Ishikawa (cell line): ENCODE results near the gene ZC3H6.

Experiments
- CEBPB ChIP-seq: IDR thresholded peaks from 2 replicates; pipeline ENCODE4 v1.6.1; 2012
- CREB1 ChIP-seq: IDR thresholded peaks from 2 replicates; pipeline ENCODE4 v1.6.1; 2012; ENCODE audit warnings: low read depth
- EGR1 ChIP-seq: IDR thresholded peaks from 2 replicates; pipeline ENCODE4 v1.6.1; 2012
- EP300 ChIP-seq: IDR thresholded peaks from 2 replicates; pipeline ENCODE4 v1.6.1; 2012; ENCODE audit warnings: borderline replicate concordance
- FOXM1 ChIP-seq: IDR thresholded peaks from 2 replicates; pipeline ENCODE4 v1.6.1; 2012; ENCODE audit warnings: low read depth, borderline replicate concordance
- MAX ChIP-seq: IDR thresholded peaks from 2 replicates; pipeline ENCODE4 v1.6.1; 2012
- NFIC ChIP-seq: IDR thresholded peaks from 2 replicates; pipeline ENCODE4 v1.6.1; 2012
- RAD21 ChIP-seq: IDR thresholded peaks from 2 replicates; pipeline ENCODE4 v1.6.1; 2012; ENCODE audit warnings: low read depth
- REST ChIP-seq: IDR thresholded peaks from 2 replicates; pipeline ENCODE4 v1.6.1; 2012; ENCODE audit warnings: low read depth, mild to moderate bottlenecking
- TAF1 ChIP-seq: IDR thresholded peaks from 2 replicates; pipeline ENCODE4 v1.6.1; 2012; ENCODE audit warnings: low read depth, mild to moderate bottlenecking
- TCF12 ChIP-seq: IDR thresholded peaks from 2 replicates; pipeline ENCODE4 v1.6.1; 2012; ENCODE audit warnings: low read depth
- TEAD4 ChIP-seq: IDR thresholded peaks from 2 replicates; pipeline ENCODE4 v1.6.1; 2012
- USF1 ChIP-seq: IDR thresholded peaks from 2 replicates; pipeline ENCODE4 v1.6.1; 2012
- YY1 ChIP-seq: IDR thresholded peaks from 2 replicates; pipeline ENCODE4 v1.6.1; 2012; ENCODE audit warnings: low read depth
- ZBTB7A ChIP-seq: IDR thresholded peaks from 2 replicates; pipeline ENCODE4 v1.6.1; 2012; ENCODE audit warnings: low read depth

ZC3H6 gene

GRCh38 chr2:112273349-112273748, 2.0 kb upstream of the ZC3H6 start:
- TF ChIP-seq EGR1 = no peak
- TF ChIP-seq YY1 = no peak
- TF ChIP-seq USF1 = no peak
- TF ChIP-seq TCF12 = no peak
- TF ChIP-seq CEBPB = no peak
- no peak for TF ChIP-seq TEAD4
- TF ChIP-seq FOXM1 = no peak
- no peak for TF ChIP-seq CREB1
- no peak for TF ChIP-seq TAF1
- TF ChIP-seq REST = no peak
- no peak for TF ChIP-seq MAX
- TF ChIP-seq RAD21 = no peak

- TF ChIP-seq ZBTB7A (peak; percentile 63; the same call in 1 of the 2 replicates), USF1 (peak; percentile 36; the same call in 1 of the 2 replicates), TCF12 (no peak), CREB1 (peak; percentile 17; the same call in 1 of the 2 replicates)
Observed at GRCh38 chr2:112275887-112276773, 733 bp downstream of the ZC3H6 start.

GRCh38 chr2:112276954-112277353, 1.6 kb downstream of the ZC3H6 start:
- TF ChIP-seq RAD21 (no peak), YY1 (no peak), REST (no peak), EGR1 (no peak), MAX (no peak), CEBPB (no peak), ZBTB7A (no peak)

GRCh38 chr2:112277596-112278220, 2.3 kb downstream of the ZC3H6 start:
- TF ChIP-seq USF1 (no peak), EP300 (no peak), TAF1 (no peak), FOXM1 (no peak), REST (no peak), CEBPB (no peak), NFIC (no peak), TCF12 (no peak), EGR1 (no peak), RAD21 (no peak), MAX (no peak), TEAD4 (no peak), YY1 (no peak), CREB1 (no peak), ZBTB7A (no peak)
